Activated T-cell treated with anti-CD3 and anti-CD28 coated beads for 24 hours (primary cell): ENCODE measurements around the gene BUD31.
"Not testable (repeated sequence)": the region's sequence is repeated elsewhere in the genome, so short reads cannot be mapped to it uniquely, and the experiment has no call there.

Experiments used
- DNase-seq: peaks from one replicate; pipeline ENCODE4 v3.0.0-alpha.2; 2020; ENCODE audit warnings: low read depth

BUD31 gene

GRCh38 chr7:99408379-99409191, at the start of gene BUD31, which contains the start of gene PDAP1:
Gene BUD31 (plus strand): TSS chr7:99408969. CDS start chr7:99411093, 2,124 bp downstream.
Gene PDAP1 (minus strand): TSS chr7:99408597. CDS start chr7:99408548, 49 bp downstream.
- DNase-seq: peak; percentile 92

- no peak for DNase-seq
These were observed 49.2 kb upstream of the BUD31 start for GRCh38 chr7:99359465-99360154.

- DNase-seq: no peak
These were observed 46.0 kb upstream of the BUD31 start for GRCh38 chr7:99362801-99363200.

- no peak for DNase-seq
These were observed 45.5 kb upstream of the BUD31 start for GRCh38 chr7:99363286-99363685.

- peak; percentile 45 for DNase-seq
These were observed 43.2 kb upstream of the BUD31 start for GRCh38 chr7:99365318-99366141.

- no peak for DNase-seq
These were observed 42.1 kb upstream of the BUD31 start for GRCh38 chr7:99366646-99367045.

GRCh38 chr7:99368750-99369389, 39.9 kb upstream of the BUD31 start:
- DNase-seq: no peak

GRCh38 chr7:99369767-99370391, 38.9 kb upstream of the BUD31 start:
- no peak for DNase-seq

GRCh38 chr7:99371376-99371920, 37.3 kb upstream of the BUD31 start:
- DNase-seq: no peak

- no peak for DNase-seq
These were observed 36.3 kb upstream of the BUD31 start for GRCh38 chr7:99372275-99373090.

GRCh38 chr7:99373091-99374066, 35.4 kb upstream of the BUD31 start:
- no peak for DNase-seq

GRCh38 chr7:99374111-99375064, 34.4 kb upstream of the BUD31 start, which contains the start of gene ARPC1B:
Gene ARPC1B (plus strand): TSS chr7:99374730. CDS start chr7:99385715, 10,985 bp downstream.
- DNase-seq: peak; percentile 81

GRCh38 chr7:99375070-99375807, 33.5 kb upstream of the BUD31 start:
- peak; percentile 57 for DNase-seq

GRCh38 chr7:99379043-99379577, 29.7 kb upstream of the BUD31 start:
- peak; percentile 32 for DNase-seq

GRCh38 chr7:99379693-99380031, 29.1 kb upstream of the BUD31 start:
- not testable (repeated sequence) for DNase-seq

- DNase-seq: peak; percentile 32
These were observed 28.5 kb upstream of the BUD31 start for GRCh38 chr7:99380032-99380822.
